ENCODE results near the gene HS3ST4.

DNA sequence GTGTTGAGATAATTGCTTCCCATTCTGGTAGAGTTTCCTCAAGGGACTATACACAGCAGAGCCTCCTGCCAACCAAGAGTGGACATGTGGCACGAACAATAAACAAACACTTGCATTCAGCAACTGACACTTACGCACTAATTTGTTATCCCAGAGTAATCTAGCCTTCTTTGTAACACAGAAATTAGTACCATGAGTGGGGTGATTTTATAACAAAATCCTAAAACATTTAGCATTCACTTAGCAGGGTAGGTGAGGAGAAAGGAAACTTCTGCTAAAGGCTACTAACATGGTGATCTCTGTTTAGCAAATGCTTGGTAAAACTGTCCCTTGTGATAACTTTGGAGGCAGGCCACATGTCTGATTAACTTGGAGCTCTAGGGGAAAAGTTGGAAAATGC lies 325.2 kb downstream of the HS3ST4 start:
- TF ChIP-seq EGR1 (IDR thresholded peaks at IDR 0.05; ENCODE audit: borderline replicate concordance in 1 of 2, low read depth in 2 of 2, low read length in 2 of 2): no peak
- no peak for TF ChIP-seq ETV6 (conservative IDR thresholded peaks at IDR 0.05 in 1 of 2, IDR thresholded peaks at IDR 0.05 in 1 of 2; ENCODE audit: borderline replicate concordance in 1 of 2, low read depth in 1 of 2)
- no peak for TF ChIP-seq MYC (IDR thresholded peaks at IDR 0.05; ENCODE audit: insufficient read depth, insufficient read length, insufficient replicate concordance, low read length, severe bottlenecking)
- no peak for TF ChIP-seq PBX3 (IDR thresholded peaks at IDR 0.05; ENCODE audit: insufficient replicate concordance, low read depth, low read length)
- no peak for TF ChIP-seq ASH2L (IDR thresholded peaks at IDR 0.05; ENCODE audit: borderline replicate concordance, low read depth)
- no peak for TF ChIP-seq JUNB (IDR thresholded peaks at IDR 0.05)
- TF ChIP-seq, protein P1, sequence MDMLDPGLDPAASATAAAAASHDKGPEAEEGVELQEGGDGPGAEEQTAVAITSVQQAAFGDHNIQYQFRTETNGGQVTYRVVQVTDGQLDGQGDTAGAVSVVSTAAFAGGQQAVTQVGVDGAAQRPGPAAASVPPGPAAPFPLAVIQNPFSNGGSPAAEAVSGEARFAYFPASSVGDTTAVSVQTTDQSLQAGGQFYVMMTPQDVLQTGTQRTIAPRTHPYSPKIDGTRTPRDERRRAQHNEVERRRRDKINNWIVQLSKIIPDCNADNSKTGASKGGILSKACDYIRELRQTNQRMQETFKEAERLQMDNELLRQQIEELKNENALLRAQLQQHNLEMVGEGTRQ (IDR thresholded peaks at IDR 0.05; ENCODE audit: borderline replicate concordance, low read depth, low read length): no peak
- TF ChIP-seq ZNF274 (IDR thresholded peaks at IDR 0.05; ENCODE audit: insufficient read depth, insufficient read length): no peak
- TF ChIP-seq POLR2A (IDR thresholded peaks at IDR 0.05; ENCODE audit: low read depth, low read length): no peak

Measured in GM12878 (cell line).